GM18909 (cell line): ENCODE measurements around the gene OR10K1.
"Not testable (repeated sequence)": the region's sequence is repeated elsewhere in the genome, so short reads cannot be mapped to it uniquely, and the experiment has no call there.

Experiments used
- ATAC-seq: cut with Tn5 transposase; IDR thresholded peaks from one replicate; pipeline ENCODE4 v1.9.1; 2021; ENCODE audit warnings: mild to moderate bottlenecking; ENCODE audit not compliant: unreplicated experiment, poor library complexity

Gene OR10K1

GRCh38 chr1:158461534-158461933 is at the start of gene OR10K1:
Gene OR10K1 (plus strand): TSS chr1:158461834. CDS start chr1:158465562, 3,728 bp downstream.
- ATAC-seq = no peak

- ATAC-seq = no peak
Observed at GRCh38 chr1:158414651-158415345, 46.8 kb upstream of the OR10K1 start.

GRCh38 chr1:158417586-158417985 is 44.0 kb upstream of the OR10K1 start:
- no peak for ATAC-seq

- no peak for ATAC-seq
Observed at GRCh38 chr1:158422212-158422611, 39.4 kb upstream of the OR10K1 start.

- no peak for ATAC-seq
Observed at GRCh38 chr1:158425027-158425426, 36.6 kb upstream of the OR10K1 start.

GRCh38 chr1:158426137-158426536 is 35.5 kb upstream of the OR10K1 start, which contains the start of gene OR10K2:
Gene OR10K2 (minus strand): TSS chr1:158426237. CDS start chr1:158420866, 5,371 bp downstream.
- ATAC-seq = no peak

GRCh38 chr1:158430163-158430562 is 31.5 kb upstream of the OR10K1 start:
- ATAC-seq = not testable (repeated sequence)

GRCh38 chr1:158434741-158435140 is 26.9 kb upstream of the OR10K1 start:
- no peak for ATAC-seq

GRCh38 chr1:158445376-158445775 is 16.3 kb upstream of the OR10K1 start:
- ATAC-seq = no peak

- ATAC-seq = no peak
Observed at GRCh38 chr1:158454537-158454936, 7.1 kb upstream of the OR10K1 start.

- no peak for ATAC-seq
Observed at GRCh38 chr1:158457246-158457645, 4.4 kb upstream of the OR10K1 start.

GRCh38 chr1:158458263-158458662 is 3.4 kb upstream of the OR10K1 start:
- ATAC-seq = no peak

GRCh38 chr1:158471920-158472319 is 10.3 kb downstream of the OR10K1 start, which contains the start of gene OR10R2:
Gene OR10R2 (plus strand): TSS chr1:158472220. CDS start chr1:158472326, 106 bp downstream.
- no peak for ATAC-seq

GRCh38 chr1:158485455-158485854 is 23.8 kb downstream of the OR10K1 start:
- ATAC-seq = no peak

- no peak for ATAC-seq
Observed at GRCh38 chr1:158491316-158491715, 29.7 kb downstream of the OR10K1 start.

- ATAC-seq = no peak
Observed at GRCh38 chr1:158493054-158493453, 31.4 kb downstream of the OR10K1 start.

GRCh38 chr1:158494796-158495195 is 33.2 kb downstream of the OR10K1 start:
- no peak for ATAC-seq

GRCh38 chr1:158496374-158496773 is 34.7 kb downstream of the OR10K1 start:
- ATAC-seq = no peak

- ATAC-seq = peak; percentile 45
Observed at GRCh38 chr1:158506369-158506987, 44.8 kb downstream of the OR10K1 start.

- no peak for ATAC-seq
Observed at GRCh38 chr1:158507511-158507910, 45.9 kb downstream of the OR10K1 start.

- no peak for ATAC-seq
Observed at GRCh38 chr1:158509471-158510156, 48.0 kb downstream of the OR10K1 start.
